GM18520 (cell line): Measurements from ENCODE around the gene SLC5A10.
A peak's percentile ranks its signal among the peaks of the same experiment; 100 is the strongest.
"Not testable (repeated sequence)": the region's sequence is repeated elsewhere in the genome, so short reads cannot be mapped to it uniquely, and the experiment has no call there.

Experiments used
- ATAC-seq: cut with Tn5 transposase; IDR thresholded peaks from one replicate; pipeline ENCODE4 v1.9.1; 2021; ENCODE audit not compliant: unreplicated experiment

SLC5A10 gene

DNA sequence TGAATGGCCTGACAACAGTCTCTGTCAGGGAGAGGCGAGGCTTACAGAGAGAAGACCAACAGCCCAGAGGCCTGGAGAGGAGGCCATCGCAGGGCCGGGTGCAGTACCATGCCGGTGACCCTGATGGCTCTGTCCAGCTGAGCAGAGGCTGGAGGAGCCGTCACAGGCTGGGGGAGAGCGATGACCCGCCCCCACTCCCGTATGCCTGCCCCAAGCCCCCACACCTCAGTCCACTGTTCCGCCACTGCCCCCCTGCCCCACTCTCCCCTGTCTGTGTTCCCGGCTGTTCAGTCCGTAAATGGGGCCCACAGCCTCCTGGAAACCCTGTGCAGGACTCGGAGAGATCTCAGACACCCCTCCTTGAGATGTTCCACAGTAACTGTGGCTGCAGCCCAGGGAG, 65.4 kb downstream of the SLC5A10 start:
- no peak for ATAC-seq

DNA sequence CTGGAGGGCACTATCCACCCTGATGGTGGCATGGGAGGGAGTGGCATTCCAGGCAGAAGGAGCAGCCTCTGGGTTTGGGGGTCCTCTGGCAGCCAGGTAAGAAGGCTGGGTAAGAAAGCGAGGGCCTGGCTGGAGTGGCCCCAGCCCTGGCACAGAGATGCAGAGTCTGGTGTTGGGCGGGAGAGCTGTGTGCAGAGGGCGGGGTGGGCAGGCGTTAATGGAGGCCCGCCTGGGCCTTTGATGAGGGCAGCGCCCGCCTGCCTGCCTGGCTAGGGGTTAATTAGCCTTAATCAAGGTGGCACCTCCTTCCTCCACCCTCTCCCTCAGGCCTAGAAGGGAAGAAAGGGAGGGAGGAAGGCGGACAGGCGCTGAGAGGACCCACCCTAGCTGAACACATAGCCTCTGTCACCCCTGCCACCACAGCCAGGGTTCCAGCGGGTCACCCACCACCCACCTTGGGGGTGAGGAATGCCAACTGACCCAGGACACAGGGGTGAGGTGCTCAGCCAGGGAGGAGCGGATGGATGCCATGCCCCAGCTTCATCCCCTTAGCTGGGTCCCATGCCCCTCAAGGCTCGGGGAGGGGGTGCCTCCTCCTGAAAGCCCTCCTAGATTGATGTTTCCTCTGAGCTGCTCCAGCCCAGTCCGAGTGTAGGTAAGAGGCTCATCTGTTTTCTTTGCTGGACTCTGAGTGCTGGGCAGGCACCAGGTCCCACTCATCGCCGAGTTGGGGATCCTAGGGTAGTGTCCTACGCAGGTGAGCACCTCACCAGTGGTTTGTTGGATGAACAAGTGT, 66.0 kb downstream of the SLC5A10 start:
- ATAC-seq = no peak

DNA sequence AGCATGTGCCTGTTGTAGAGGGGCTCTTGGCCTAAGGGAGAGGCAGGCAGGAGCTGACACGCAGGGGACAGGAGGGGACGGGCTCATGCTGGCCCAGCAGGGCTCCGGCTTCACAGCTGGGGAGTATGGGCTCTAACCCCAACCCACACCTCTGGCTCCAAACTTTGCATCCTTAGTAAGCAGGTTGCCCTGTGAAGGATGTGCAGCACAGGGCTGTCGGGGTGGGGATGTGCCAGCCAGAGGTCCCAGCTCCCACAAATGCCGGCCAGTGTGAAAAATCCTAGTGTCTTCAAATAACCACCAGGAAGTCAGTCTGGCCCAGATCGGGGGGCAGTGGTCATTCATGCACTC, 66.6 kb downstream of the SLC5A10 start:
- no peak for ATAC-seq

DNA sequence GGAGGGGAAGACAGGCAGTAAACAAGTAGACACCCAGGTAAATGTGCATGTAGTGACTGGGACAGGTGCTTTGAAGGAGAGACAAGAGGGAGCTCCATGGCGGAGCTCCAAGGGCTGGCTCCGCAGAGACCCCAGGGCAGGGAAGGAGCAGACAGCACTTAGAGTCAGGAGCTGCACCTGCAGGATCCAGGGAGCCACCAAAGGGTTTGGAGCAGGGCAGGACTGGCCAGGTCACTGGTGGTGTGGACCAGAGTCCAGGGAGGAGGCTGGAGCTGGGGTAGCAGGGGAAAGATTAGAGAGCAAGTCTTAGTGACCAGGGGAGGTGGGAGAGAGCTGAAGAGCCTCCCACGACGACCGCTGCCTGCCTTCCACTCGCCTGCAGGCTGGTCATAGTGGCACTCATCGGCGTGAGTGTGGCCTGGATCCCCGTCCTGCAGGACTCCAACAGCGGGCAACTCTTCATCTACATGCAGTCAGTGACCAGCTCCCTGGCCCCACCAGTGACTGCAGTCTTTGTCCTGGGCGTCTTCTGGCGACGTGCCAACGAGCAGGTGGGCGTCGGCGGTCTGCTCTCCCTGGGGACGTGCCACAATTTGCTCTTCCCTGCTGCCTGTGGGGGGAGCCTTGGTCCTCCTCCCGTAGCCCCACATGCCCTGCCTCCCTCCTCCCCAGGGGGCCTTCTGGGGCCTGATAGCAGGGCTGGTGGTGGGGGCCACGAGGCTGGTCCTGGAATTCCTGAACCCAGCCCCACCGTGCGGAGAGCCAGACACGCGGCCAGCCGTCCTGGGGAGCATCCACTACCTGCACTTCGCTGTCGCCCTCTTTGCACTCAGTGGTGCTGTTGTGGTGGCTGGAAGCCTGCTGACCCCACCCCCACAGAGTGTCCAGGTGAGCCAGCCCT, 67.3 kb downstream of the SLC5A10 start:
- ATAC-seq = no peak

DNA sequence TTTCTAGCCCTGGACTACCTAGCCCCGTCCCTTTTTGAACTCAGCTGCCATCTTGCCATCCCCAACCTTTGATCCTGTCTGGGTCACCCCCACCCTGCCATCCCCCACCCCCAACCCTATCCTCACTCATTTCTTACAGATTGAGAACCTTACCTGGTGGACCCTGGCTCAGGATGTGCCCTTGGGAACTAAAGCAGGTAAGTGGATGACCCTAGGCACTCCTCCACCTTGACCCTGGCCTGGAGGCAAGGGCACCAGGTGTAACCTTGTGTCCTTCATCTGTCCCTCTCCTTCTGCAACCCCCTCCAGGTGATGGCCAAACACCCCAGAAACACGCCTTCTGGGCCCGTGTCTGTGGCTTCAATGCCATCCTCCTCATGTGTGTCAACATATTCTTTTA, 68.1 kb downstream of the SLC5A10 start:
- no peak for ATAC-seq

DNA sequence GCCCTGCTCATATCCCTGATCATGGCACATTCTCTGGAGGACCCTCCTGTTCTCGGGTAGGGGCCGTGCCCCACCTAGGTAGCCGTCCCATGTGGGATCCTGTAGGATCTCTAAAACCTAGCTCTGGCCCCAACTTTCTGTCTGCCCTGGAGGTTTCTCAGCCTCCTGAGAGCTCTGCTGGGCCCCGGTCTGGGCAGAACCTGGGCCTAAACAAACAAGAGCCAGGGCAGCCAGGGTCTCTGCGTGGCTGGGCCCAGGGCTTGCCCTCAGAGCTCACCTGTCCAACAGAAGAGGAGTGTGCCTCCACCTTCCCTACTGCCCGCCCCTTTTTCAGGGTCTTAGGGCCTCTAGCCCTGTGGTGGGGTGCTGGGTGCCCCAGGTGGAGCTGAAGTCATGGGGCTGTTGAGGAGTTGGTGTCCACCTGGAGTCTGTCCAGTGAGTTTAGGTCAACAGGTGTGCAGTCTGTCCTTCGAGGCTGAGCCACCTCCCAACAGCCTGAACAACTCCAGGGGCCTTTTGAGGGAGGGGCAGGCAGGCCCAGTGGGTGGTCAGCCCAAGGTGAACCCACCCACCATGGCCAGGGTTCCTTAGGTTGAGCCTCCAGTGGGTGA, 69.2 kb downstream of the SLC5A10 start:
- not testable (repeated sequence) for ATAC-seq

DNA sequence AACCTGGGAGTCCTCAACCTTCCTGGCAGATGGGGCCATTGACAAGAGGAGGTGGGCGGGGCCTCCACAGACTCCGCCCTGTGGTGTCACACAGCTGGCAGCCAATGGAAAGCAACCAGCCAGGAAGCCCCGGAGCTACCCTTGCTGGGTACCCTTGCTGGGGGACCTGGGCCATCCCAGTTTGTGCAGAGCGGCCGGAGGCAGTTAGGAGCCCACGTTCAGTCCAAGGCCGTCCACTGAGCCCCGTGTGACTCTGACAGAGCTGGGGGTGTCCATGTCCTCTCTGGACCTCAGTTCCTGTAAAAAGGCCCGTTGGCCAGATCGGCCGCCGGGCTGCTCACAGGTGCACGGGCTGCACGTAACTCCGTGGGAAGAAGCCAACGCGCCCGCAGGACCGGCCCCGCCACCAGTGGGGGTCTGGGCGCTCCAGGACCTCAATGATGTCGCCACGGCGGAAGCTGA, 69.7 kb downstream of the SLC5A10 start:
- no peak for ATAC-seq

DNA sequence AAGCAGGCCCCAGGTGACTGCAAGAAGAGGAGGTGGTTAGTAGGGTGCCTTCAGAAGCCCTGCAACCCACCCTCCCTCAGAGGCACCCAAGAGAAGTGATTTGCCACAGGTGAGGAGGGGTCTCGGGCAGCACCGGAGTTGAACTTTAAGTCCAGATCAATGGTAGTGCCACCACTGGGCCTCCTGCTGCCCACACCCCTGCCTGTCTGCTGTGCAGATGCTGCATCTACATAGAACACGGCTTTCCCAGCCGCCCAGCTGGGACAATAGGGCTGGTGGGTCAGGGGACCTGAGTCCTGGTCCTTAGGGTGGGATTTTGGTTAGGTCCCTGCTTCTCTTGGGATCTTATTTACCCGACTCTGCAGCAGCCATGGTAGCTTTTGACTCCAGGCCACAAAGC, 70.2 kb downstream of the SLC5A10 start:
- no peak for ATAC-seq

DNA sequence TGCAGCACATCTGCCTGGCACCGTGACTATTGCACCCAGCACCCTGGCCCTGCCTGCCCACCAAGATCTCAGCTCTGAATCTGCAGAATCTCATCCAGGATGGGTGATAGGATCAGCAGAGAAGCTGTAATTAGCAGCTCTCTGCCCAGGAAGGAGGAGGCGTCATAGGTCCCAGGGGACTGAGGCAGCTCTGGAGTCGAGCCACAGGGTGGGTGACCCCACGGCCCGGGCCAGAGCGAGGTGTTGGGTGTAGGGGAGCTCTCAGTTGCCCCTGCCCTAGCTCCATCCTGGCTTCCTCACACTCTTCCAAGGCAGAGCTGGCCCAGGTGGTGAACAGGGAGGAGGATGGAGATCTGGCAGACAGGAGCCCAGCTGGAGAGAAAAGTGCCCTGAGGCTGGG, 70.8 kb downstream of the SLC5A10 start:
- ATAC-seq = no peak

DNA sequence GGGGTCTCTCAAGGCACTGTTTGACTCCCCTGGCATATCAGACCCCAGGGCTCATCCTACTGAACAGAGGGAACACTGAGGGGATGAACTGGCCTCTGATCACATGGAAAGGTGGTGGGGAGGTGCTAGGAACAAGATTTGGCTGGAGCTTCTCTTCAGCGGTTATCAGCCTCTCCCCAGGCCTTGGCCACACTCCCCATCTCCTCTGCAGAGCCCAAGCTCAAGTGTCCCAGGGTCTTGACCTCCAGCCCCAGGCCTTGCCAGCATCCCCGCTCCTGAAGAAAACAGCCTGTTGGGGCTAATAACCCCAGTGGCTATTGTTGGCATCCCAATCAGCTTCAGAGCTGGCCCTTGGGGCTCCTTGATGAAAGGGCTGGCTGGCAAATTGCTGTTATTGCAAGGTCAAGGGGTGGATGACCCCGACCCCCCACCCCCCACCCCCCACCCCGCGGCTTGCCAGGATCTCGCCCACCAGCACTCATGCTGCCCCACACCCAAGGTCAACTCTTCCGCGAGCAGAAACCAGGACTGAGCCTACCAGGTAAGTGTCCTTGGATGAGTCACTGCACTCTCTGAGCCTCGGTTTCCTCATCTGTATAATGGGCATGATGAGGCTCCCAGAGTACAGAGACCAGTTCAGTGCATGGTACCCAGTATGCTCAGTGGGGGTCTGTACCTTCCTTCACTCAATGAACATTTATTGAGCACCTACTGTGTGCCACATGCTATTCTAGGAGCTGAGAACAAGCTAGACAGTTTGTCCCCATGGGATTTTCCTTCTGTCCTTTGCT, 71.4 kb downstream of the SLC5A10 start:
- no peak for ATAC-seq

DNA sequence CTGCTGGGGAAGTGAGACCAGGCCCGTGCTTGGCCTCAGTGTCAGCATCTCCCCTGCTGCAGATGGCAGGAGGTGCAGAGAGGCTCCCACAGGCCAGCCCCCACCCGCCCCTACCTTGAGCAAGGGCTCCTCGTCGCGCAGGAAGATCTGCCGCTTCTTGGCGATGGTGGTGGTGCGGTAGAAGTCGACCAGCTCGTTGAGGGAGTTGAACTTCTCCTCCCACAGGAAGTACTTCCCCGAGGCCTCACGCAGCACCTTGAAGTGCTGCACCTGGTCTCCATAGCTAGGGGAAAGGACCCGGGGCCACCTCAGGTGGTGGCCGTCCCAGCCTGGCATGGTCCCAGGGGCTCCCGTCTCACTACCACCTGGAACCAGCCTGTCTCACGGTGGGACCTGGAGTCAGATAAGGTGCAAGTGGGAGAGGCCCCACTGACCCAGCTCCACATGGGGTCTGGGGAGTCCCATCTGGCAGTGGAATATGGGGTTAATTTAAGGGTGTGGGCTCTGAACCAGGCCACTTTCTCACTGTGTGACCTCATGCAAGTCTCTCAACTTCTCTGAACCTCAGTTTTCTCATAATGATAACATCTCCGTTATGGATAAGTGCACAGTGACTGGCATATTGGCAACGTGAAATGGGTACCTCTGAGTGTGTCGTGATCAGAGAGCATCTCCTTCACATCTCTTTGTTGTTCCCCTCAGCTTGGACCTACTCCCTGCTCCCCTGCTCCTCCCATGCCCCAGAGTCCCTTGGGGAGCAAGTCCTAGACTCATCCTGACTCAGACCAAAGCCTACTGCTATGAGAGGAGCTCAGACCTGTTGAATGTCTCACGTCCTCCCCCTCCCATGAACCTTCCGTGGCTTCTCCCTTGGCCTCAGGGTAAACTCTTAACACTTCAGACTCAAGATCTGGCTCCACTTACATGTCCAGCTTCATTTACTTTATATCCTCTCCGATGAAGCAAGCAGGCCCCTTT, 72.4 kb downstream of the SLC5A10 start:
- no peak for ATAC-seq

DNA sequence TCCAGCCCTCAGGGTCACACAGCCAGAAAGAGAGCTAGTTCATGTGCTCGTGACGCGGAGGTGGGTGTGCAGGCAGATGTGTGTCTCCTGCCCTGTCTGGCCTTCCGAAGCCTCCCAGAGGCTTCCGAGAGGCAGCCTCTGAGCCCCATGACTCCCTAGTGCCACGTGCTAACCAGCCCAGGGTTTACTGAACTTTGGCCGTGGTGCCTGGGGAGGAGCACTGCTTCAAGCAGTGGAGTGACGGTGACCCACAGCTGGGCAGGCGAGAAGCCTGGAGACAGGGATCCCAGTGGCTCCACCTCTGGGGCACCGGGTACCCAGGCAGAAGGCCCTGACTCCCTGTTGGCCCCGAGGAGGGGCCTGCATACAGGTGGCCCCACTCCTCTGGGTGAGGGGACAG, 76.7 kb downstream of the SLC5A10 start:
- ATAC-seq = not testable (repeated sequence)

DNA sequence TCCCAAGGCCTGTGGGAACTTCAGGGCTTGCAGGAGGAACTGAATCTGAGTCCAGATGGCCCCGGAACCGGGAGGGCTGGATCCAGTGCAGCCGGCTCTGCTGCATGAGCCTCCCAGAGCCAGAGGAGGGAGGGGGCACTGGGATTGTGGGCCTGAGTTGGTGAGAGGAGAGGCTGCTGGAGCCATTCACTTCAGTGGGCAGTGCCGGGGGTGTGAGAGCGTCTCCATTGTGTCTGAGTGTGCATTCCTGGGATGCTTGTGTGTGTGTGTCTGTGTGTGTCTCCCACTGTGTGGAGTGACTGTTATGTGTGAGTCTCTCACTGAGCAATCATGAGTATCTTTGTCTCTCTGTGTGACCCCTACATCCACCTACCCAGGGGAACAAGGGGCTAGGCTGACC, 77.8 kb downstream of the SLC5A10 start:
- not testable (repeated sequence) for ATAC-seq

DNA sequence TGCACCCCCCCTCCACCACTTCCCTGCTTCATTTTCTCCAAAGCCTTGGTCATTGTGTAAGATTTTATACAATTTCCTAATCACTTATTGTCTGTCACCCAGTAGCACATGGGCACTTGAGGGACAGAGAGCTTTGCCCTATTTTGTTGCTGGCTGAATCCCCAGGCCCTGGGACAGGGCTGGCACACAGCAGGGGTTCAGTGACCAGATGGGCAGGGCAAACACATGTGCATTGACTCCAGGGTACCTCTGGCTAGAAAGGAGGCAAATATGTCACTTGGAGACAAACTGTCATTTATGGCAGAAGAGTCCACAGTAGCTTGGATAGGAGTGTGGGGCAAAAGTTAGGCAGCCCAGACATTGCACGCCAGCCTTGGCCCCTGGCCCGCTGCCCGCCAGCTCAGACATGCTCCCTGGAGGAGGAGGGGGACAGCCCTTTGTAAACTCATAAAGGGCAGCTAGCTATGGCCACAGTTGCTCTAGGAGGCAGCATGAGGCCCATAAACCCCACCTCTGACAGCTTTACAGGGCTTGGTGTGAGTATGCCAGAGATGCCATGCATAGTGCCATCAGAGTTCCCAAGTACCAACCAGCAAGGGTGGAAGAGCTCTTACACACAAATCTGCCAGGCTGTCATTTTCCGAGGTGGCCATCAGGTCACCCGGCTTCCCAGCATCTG, 78.9 kb downstream of the SLC5A10 start:
- ATAC-seq = not testable (repeated sequence)

DNA sequence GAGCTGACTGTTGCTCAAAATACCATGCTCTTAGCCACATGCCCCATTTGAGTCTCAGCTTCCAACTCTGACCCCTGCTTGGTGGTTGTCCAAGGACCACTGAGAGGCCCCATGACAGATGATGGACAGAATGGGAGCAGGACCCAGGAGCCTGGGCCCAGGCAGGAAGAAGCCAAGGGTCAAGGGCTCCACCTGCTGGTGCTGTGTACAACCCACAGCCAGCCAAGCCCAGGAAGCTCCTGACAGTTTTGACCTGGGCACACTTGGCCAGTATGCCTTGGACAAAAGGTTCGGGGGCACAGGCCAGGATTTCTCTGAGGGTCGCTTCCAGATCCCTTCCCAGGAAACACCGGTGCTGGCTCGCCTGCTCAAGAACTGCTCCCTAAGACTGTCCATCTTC, 79.8 kb downstream of the SLC5A10 start:
- peak; percentile 30 for ATAC-seq

DNA sequence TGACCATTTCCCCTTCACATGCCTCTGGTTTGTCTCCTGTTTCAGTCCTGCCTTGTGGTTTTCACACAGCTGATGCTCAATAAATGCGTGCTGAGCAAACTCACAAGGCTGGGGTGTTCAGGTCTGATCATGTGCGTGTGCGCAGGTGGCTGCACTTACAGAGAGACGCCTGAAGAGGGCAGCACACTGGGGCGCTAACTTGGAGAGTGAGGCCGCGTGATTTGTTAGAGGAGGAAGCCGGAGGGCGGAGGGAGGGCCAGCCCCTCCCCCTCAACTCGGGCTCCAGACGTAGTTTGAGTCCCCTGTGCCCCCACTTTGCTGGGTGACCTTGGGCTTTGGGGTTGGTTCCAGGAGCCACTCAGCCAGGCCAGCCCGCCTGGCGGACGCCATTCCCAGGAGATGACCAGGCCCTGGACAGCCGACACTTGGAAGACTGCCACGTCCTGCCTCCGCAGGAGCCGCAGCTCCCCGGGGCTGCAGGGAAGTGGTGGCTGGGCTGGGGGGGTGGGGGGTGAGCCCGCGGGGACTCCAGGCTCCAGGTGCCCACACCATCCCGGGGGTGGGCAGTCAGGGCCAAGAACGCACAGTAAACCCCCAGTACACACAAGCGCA, 80.5 kb downstream of the SLC5A10 start:
- peak; percentile 45 for ATAC-seq

DNA sequence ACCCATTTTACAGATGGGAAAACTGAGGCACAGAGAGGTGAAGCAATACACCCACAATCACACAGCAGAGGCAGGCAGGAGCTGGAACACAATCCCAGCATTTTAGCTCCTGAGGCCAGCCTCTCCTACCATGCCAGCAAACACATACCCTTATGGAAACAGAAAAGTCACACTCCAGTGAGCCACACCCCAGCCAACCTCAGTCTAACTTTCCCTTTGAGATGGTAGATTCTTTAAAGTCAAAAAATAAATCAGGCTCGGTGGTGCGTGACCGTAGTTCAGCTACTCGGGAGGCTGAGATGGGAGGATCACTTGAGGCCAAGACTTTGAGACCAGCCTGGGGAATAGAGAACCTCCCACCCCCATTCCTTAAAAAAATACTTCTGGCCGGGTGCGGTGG, 84.2 kb downstream of the SLC5A10 start:
- ATAC-seq = not testable (repeated sequence)

DNA sequence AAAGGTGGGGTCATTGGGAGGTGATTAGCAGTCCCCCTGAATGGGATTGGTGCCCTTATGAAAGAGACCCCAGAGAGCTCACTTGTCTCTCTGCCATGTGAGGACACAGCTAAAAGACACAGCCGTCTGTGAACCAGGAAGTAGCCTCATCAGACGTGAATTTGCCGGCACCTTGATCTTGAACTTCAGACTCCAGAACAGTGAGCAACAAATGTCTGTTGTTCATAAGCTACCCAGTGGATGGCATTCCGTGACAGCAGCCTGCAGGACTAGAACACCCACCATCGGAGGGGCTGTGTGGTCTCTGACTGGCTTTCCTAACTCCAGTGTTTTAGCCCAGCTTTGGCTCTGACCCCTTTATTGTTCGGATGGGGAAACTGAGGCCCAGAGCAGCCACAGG, 85.6 kb downstream of the SLC5A10 start:
- ATAC-seq = not testable (repeated sequence)

DNA sequence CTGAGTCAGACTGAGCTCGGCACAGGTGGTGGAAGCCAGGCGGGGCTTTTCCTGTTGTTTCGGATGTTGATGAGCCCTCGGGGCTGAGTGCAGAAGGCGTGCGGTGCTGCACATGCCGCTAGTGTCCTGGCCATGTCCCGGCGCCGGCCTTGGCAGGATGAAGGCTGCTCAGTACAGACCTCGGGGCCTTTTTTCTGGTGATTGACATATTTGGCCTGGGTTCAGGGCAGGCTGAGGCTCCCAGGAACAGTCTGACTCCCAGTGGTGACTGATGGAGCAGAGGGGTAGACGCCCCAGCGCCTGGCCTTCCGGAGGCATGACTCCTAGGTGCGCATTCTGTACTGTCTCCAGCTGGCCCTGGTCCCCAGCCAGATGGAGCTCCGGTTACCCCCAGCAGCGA, 86.0 kb downstream of the SLC5A10 start:
- ATAC-seq = not testable (repeated sequence)
